GM19438 (cell line): ENCODE results near the gene EPHA8.

Experiments
- ATAC-seq: cut with Tn5 transposase; IDR thresholded peaks from one replicate; pipeline ENCODE4 v1.9.1; 2021; ENCODE audit warnings: low read depth; ENCODE audit not compliant: unreplicated experiment

The EPHA8 gene

DNA sequence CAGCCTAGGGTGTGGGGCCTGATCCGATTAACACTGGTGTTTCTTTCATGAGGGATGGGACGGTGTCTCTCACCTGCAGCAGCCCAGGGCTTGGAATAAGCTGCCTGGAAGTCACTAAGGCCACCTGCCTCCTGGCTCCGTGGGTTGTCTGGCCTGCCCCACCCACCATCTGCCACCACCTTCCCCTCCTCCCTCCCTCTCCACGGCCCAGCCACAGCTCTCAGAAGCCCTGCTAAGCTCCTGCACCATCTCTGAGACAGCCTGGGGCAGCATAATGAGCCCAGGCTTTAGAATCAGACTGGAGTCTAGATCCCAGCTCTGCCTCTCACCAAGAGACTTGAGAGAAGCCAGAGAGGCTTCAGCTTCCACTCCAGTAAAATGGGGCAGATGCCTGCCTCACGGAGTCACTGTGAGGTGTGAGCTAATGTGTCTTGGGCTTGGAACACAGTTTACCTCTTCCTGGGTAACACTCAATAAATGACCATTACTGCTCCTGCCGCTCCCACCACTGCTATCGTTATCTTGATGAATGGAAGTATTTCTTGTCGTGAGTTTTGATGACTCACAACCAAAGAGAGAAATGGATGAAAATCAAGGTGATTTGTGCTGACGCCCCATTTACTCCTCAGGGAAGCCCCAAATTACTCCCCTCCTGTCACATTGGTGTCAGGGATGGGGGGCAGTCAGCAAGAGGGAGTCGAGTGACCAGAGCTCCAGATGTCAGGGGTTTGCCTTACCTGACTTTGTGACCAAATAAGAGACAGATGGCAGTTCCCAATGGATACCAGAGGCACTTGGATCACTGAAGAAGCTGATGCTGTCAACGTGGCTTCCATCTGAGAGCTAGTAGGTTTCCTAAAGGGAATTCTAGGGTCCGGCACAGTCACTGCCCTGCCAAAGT lies 49.6 kb downstream of the EPHA8 start:
- no peak for ATAC-seq

GRCh38 chr1:22613572-22613918 lies 50.3 kb downstream of the EPHA8 start:
- ATAC-seq: no peak

GRCh38 chr1:22613951-22614350 lies 50.7 kb downstream of the EPHA8 start:
- ATAC-seq: no peak

- no peak for ATAC-seq
Measured at GRCh38 chr1:22615886-22616285, 52.6 kb downstream of the EPHA8 start.

DNA sequence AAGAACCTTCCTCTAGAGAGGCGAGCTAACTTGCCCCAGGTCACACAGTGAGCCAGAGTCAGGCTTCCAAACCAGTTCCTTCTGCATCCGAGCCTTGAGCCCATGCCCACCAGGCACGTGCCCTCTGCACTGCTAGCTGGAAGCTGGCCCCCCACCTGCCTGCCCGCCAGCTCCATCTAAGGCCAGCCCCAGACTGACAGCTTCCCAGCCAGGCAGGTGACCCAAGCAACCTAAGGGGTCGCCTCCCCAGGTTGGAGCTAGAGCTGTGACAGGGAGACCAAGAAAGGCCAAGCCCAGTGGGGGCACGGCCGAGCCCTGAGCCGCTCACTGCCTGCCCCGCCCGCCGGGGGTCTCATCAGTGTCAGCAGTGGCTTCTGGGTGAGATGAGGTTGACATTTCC lies 53.3 kb downstream of the EPHA8 start:
- no peak for ATAC-seq

- no peak for ATAC-seq
Measured at GRCh38 chr1:22618056-22618455, 54.8 kb downstream of the EPHA8 start.

DNA sequence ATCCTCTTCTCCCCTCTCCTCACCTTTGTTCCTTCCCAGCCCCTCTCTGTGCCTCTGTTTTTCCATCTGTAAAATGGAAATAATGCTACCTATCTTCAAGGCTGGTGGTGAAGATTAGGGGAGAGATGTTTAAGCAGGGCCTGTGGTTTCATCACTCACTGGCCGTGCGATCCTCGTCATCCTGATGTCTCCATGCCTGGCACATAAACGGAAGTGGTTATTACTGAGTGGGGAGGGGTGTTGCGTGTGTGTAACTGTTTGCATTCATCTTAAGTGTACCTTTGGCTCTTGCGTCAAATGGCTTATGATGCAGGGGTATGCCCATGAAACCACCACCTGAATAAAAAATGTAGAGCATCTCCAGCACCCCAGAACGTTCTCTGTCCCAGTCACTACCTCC lies 56.0 kb downstream of the EPHA8 start:
- ATAC-seq: no peak

GRCh38 chr1:22619798-22620197 lies 56.5 kb downstream of the EPHA8 start:
- ATAC-seq: no peak

DNA sequence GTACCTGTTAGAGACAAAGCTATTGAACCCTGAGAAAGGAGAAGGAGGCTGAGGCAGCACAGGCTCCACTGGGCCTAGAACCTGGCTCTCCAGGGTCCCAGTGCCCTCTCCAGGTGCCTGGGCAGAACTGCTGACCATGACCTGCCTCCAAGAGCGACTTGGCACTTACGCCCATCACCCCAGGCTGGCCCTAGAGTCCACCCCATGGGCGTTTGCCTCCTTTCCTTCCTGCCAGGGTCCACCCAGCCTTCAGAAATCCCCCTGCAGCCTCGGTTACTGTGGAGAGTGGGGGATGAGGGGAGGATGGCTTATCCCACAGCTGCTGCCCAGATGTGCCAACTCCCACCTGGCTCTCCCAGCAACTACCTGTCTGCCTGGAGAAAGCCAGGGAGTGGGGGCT lies 58.5 kb downstream of the EPHA8 start:
- no peak for ATAC-seq

DNA sequence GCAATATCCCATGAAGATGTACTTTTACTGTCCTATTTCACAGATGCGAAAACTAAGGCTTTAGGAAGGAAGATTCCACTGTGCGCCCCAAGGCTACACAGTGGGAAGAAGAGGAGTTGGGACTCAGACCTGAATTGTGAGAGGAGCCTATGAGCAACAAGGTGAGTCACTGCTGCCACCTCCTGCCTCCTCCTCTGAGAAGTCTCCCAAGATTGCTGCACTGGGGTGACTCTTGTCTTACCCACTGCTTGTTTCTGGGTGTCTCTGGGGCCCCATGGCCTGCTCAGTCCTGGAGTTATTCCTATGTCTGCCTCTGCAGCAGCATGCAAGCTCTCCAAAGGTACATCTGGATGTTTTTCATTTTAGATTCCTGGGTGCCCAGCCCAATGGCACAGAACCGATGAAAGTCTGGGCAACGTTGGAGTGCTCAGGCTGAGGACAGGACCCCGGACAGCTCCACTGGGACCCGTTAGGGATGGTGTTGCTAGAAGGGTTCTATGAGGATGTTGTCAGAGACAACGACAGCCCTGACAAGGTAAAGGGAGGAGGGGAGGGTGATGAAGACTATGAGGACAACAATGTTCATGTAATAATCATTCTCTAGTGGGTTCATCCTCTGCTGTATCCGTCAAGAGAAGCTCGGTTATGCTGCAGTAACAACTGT lies 62.1 kb downstream of the EPHA8 start:
- ATAC-seq: no peak

GRCh38 chr1:22626237-22627157 lies 63.2 kb downstream of the EPHA8 start:
- no peak for ATAC-seq

GRCh38 chr1:22627331-22627730 lies 64.0 kb downstream of the EPHA8 start:
- no peak for ATAC-seq

DNA sequence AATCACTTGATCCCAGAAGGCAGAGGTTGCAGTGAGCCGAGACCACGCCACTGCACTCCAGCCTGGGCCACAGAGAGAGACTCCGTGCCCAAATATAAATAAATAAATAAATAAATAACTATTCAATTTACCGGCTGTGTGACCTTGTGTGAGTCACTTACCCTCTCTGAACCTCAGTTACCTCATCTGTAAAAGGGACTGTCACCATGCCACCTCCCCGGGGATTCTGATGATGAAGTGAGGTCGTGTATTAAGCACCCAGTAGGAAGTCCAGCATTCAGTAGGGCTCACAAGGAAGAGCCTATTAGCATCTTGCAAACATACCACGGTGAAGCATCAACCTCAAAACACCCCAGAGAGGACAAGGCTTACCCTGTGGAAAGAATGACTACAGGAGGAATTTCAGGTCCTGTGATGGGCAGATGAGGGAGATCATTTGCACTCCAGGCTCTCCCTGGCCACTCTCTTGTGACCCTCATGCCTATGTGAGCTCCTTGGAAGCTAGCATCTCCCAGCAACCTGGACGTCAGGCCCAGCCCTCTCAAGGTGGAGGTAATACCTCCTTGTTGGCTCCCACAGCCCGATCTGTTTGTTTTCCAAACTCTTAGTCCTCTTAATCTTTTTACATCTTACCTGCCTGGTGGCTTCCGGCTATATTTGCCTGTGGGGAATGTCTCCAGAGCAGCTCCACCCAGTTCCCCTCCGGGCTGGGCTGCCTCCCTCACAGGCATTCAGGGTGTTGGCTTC lies 65.6 kb downstream of the EPHA8 start:
- ATAC-seq: no peak

DNA sequence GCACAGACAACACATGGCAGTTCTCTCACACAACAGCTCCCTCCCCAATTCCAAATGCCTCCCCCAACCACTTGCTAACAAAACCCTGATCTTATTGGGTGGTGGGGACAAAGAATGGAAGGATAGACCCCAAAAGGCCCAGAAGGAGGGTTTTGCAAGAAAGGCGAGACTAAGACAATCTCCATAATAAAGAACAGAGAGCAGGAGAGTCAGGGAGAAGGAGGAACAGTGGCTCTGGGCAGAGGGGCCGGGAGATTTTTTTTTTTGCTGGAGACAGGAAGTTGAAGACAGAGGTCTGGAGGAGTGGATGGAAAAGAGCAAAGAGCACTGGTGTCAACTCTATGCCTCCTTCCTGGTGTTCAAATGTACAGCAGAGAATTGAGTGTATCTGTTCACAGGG lies 66.6 kb downstream of the EPHA8 start:
- ATAC-seq: no peak

DNA sequence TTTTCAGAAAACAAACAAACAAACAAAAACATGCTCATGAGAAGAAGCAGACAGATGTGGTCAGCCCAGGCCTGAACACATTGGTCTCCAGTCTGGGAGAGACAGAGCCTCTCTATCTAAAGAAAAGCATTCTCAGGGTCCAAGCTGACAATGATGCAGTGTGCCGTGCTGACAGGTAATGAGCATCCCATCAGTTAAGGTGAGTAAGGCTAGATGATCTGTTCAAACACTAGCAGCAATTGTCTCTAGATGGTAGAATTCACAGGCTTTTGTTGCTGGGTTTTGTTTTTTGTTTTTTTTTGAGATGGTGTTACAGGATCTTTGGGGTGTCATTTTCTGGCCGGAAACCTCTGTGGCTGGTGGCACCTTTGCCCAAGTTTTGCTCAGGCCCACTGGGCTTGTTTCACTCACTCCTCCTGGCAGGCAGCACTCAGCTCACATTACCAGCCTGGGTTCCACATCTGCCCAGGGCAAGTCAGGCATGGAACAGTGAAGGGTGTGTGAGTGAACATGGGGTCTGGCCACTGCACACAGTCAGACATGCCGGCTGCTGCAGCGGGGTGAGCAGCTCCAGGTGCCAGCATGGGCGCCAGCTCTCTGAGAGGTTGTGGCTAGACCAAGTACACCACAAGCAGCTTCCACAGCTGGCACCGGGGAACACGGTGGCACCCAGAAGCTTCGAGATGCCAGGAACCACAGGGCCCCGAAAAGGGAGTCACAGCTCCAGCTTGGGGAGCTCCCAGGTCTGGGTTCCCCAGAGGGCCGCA lies 70.6 kb downstream of the EPHA8 start:
- no peak for ATAC-seq

DNA sequence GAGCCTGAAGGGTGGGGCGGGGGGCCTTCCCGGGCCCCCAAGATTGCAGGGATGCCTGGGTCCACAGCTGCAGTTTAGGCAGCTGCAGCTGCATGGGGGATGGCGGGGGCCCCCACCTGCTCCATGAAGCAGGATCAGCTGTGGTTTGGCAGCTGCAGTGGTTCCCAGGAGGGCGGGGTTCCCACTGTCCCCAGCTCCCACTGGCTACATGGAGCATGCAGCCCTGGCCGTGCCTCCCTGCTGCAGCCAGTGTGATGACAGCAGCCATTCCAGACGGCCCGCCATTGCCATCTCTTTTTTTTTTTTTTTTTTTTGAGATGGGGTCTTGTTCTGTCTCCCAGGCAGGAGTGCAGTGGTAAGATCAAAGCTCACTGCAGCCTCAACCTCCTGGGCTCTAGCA lies 72.1 kb downstream of the EPHA8 start:
- ATAC-seq: no peak

DNA sequence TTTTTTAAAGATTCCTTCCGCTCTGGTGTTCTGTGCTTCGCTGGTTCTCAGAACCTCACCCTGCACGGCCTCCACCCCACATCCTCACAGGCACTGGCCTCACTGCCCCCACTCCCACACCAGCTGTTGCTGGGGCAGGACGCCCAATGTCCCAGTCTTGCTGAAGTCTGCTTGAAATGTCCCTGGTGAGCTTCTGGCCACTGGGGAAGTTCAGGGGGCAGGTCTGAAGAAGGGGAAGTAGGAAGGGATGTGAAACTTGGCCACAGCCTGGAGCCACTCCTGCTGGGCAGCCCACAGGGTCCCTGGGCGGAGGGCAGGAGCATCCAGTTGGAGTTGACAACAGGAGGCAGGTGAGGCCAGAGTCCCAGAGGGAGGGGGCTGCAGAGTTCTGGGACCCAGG lies 73.1 kb downstream of the EPHA8 start, which contains the start of gene C1QA:
TSS of gene C1QA (plus strand) at position 276 of the 400 bp plus-strand sequence. CDS start 989 bp downstream, outside the sequence.
- ATAC-seq: no peak

- no peak for ATAC-seq
Measured at GRCh38 chr1:22636927-22637326, 73.6 kb downstream of the EPHA8 start.

- ATAC-seq: no peak
Measured at GRCh38 chr1:22637907-22638445, 74.7 kb downstream of the EPHA8 start.
